HL-60 (cell line): ENCODE measurements around the gene AIG1.
A peak's percentile ranks its signal among the peaks of the same experiment; 100 is the strongest.

Experiments used
- DNase-seq, 2 experiments: peaks; one replicate each; pipeline ENCODE4 v3.0.0-alpha.2; 2010 to 2020; ENCODE audit warnings: low read depth in 1 of 2, low spot score in 1 of 2
- H3K27ac ChIP-seq: fragments of 250-450 bp; sonication (Bioruptor Pico); replicated peaks from 2 replicates; pipeline ENCODE4 v1.5.1; 2020; ENCODE audit warnings: mild to moderate bottlenecking, moderate library complexity
- H3K27me3 ChIP-seq: fragments of 250-450 bp; sonication (Bioruptor Pico); 2 replicates; pipeline ENCODE4 v1.5.1; 2021; ENCODE audit warnings: mild to moderate bottlenecking, moderate library complexity; ENCODE audit not compliant: insufficient read depth, poor library complexity, severe bottlenecking
- H3K4me3 ChIP-seq: replicated peaks from 2 replicates; pipeline ENCODE4 v1.5.1; 2011; ENCODE audit warnings: mild to moderate bottlenecking, control low read depth, low read length; ENCODE audit not compliant: insufficient read depth
- CTCF ChIP-seq: IDR thresholded peaks from one replicate; pipeline ENCODE4 v1.5.1; 2011; ENCODE audit warnings: low read length, control low read depth, inconsistent platforms; ENCODE audit not compliant: insufficient read depth
- GABPA ChIP-seq: IDR thresholded peaks from 2 replicates; pipeline ENCODE4 v1.6.1; 2012; ENCODE audit warnings: low read depth
- POLR2AphosphoS5 ChIP-seq: IDR thresholded peaks from 2 replicates; pipeline ENCODE4 v1.6.1; 2012; ENCODE audit warnings: low read depth
- REST ChIP-seq: IDR thresholded peaks from 2 replicates; pipeline ENCODE4 v1.6.1; 2012; ENCODE audit warnings: low read depth; ENCODE audit not compliant: insufficient replicate concordance
- SPI1 ChIP-seq: IDR thresholded peaks from 2 replicates; pipeline ENCODE4 v1.6.1; 2012; ENCODE audit warnings: low read depth, mild to moderate bottlenecking, borderline replicate concordance

The AIG1 gene

GRCh38 chr6:143321491-143322086 lies 260.9 kb downstream of the AIG1 start:
- H3K27me3 ChIP-seq, result no peaks in the 10 kb centered on the region
- DNase-seq, result no peak
- H3K4me3 ChIP-seq, result no peak overlapping the region
- H3K27ac ChIP-seq, result no peak overlapping the region
- no peak for TF ChIP-seq CTCF
- no peak for TF ChIP-seq POLR2AphosphoS5
- no peak for TF ChIP-seq SPI1
- no peak for TF ChIP-seq REST
- TF ChIP-seq GABPA, result no peak

GRCh38 chr6:143322386-143322785 lies 261.7 kb downstream of the AIG1 start:
- no peaks in the 10 kb centered on the region for H3K27me3 ChIP-seq
- H3K27ac ChIP-seq, result no peak overlapping the region
- TF ChIP-seq REST, result no peak
- no peak for TF ChIP-seq CTCF
- TF ChIP-seq SPI1, result no peak
- no peak for TF ChIP-seq POLR2AphosphoS5
- no peak for TF ChIP-seq GABPA
- H3K4me3 ChIP-seq, result no peak overlapping the region
- no peak for DNase-seq

GRCh38 chr6:143323729-143324470 lies 263.2 kb downstream of the AIG1 start:
- peak in 1 of 2 experiments; percentile 29 for DNase-seq
- Histone ChIP-seq H3K27ac (no peak overlapping the region), H3K4me3 (no peak overlapping the region), H3K27me3 (no peaks in the 10 kb centered on the region)
- TF ChIP-seq POLR2AphosphoS5 (no peak), REST (no peak), GABPA (no peak), SPI1 (no peak), CTCF (no peak)
